Measurements from ENCODE around the gene TARS1. TPM values are rescaled to one million over a fixed set of nuclear protein-coding genes. Genes with fewer than 3 reads are reported as not detected.

TARS1 gene
- total RNA-seq, 1 experiment from 2014 or later: 417 TPM

- Histone ChIP-seq H3K27me3 (ENCODE audit: insufficient read depth, low read length) (no peaks in the 10 kb centered on the region), H3K9me3 (ENCODE audit: control insufficient read depth, low read depth, low read length) (no peaks in the 10 kb centered on the region), H3K4ac (ENCODE audit: low read depth, low read length) (no peak overlapping the region), H2BK15ac (ENCODE audit: low read depth, low read length) (no peak overlapping the region), H2AFZ (ENCODE audit: low read length) (no peak overlapping the region), H2BK5ac (ENCODE audit: insufficient read length, low read length) (no peak overlapping the region), H2AK5ac (ENCODE audit: insufficient read length, low read length) (no peak overlapping the region), H3K4me1 (ENCODE audit: insufficient read depth, low read length) (no peaks in the 10 kb centered on the region), H3K23ac (ENCODE audit: insufficient read length, low read depth, low read length) (no peak overlapping the region), H3K14ac (ENCODE audit: insufficient read depth, low read length) (no peak overlapping the region), H2BK20ac (ENCODE audit: low read depth, low read length, poor library complexity, severe bottlenecking) (no peak overlapping the region), H3K9ac (ENCODE audit: extremely low read depth, insufficient read length, low read length) (no peak overlapping the region), H3K23me2 (ENCODE audit: insufficient read length, low read depth, low read length, poor library complexity, severe bottlenecking) (no peaks in the 10 kb centered on the region), H2BK120ac (ENCODE audit: low read depth, low read length, poor library complexity, severe bottlenecking) (no peak overlapping the region), H3K18ac (ENCODE audit: insufficient read length, low read depth, low read length) (no peak overlapping the region), H2BK12ac (ENCODE audit: insufficient read length, low read depth, low read length) (no peak overlapping the region), H3K27ac (ENCODE audit: insufficient read length, low read depth, low read length) (no peak overlapping the region), H4K5ac (ENCODE audit: insufficient read length, low read depth, low read length) (no peak overlapping the region), H4K8ac (replicated peaks; ENCODE audit: insufficient read length, low read depth, low read length) (no peak overlapping the region), H4K91ac (ENCODE audit: insufficient read length, low read depth, low read length) (no peak overlapping the region), H3K56ac (ENCODE audit: insufficient read length, low read depth, low read length) (no peak overlapping the region), H3K4me2 (ENCODE audit: insufficient read depth, insufficient read length, low read length) (no peak overlapping the region), H4K20me1 (ENCODE audit: control insufficient read depth, insufficient read depth, insufficient read length) (no peaks in the 10 kb centered on the region), H3K79me2 (ENCODE audit: insufficient read depth, low read length) (no peaks in the 10 kb centered on the region), H3T11ph (ENCODE audit: low read length) (no peak overlapping the region), H3K79me1 (ENCODE audit: insufficient read depth, low read depth, low read length, poor library complexity, severe bottlenecking) (peaks cover 3% of the 10 kb centered on the region)
- WGBS (ENCODE audit: extremely low coverage, insufficient read length, low lambda C conversion rate): no CpG with 5 or more reads among the region's 3 CpGs
- Mint-ChIP-seq H3K27ac (peak overlapping the region in 2 of 3 experiments; percentile 56 to 76; a peak in 3 of 7 replicates), H3K9me3 (peaks cover 2 to 3% of the 10 kb centered on the region in 2 experiments; a peak in 4 of 5 replicates), H3K4me1 (peaks cover 25 to 30% of the 10 kb centered on the region in 2 experiments), H3K36me3 (ENCODE audit: insufficient read depth in 1 of 3, low read depth in 3 of 3) (peaks cover 66 to 93% (median 91%) of the 10 kb centered on the region in 3 experiments), H3K4me3 (no peak overlapping the region), H3K27me3 (ENCODE audit: low read depth) (no peaks in the 10 kb centered on the region)
- TF ChIP-seq CTCF (conservative IDR thresholded peaks at IDR 0.05): no peak
- DNase-seq: no peak
These were observed 34.2 kb downstream of the TARS1 start for GRCh38 chr5:33474931-33475499.
